ENCODE results near the gene ACSS2. TPM values are rescaled to one million over a fixed set of nuclear protein-coding genes. Genes with fewer than 3 reads are reported as not detected.

Gene ACSS2
- total and polyA plus RNA-seq, 2 experiments from 2014 or later: 26.1 to 49.3 TPM

DNA sequence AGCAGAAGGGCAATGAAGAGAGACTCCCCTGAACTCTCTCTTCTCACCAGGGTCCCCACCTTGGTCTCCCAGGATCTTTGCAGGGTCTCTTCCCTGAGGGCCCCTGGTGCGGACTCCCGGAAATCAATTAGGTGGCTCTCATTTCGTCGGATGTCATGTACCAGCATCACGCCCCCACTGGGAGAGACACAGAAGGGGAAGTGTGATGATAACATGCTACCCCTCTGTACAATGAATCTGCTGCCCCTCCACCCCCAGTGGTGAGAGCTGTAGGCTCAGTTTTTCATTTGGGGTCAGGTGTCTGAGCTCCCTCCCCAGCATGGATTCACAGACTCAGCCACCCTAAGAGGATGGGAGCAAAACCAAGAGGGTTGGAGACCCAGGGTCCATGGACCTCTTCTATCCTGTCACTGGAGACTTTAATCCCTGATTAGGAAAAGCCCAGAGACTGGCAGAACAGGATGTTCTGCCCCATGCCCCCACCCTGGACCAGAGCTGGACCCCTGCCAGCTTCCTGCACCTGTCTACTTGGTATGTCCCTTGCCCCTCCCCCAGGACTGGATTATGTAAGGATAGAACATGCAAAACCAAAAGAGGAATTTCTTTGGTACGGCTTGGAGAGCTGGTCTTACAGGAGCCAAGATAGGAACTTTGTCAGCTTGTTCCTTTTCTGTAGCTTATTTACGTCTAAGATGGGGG is 14.9 kb upstream of the ACSS2 start:
- no peak for DNase-seq (ENCODE audit: low spot score)
- Histone ChIP-seq H3K36me3 (ENCODE audit: insufficient read depth) (no peaks in the 10 kb centered on the region; the same call in 1 of the 2 replicates), H3F3A (replicated peaks; ENCODE audit: low read depth) (0 out of 2 replicates have a peak, but pooled peaks cover 4% of the 10 kb centered on the region), H3K9me2 (ENCODE audit: insufficient read depth) (no peaks in the 10 kb centered on the region), H2AFZ (no peak overlapping the region), H3K27me3 (ENCODE audit: insufficient read depth) (no peaks in the 10 kb centered on the region), H3K4me1 (ENCODE audit: insufficient read depth) (peaks cover 8% of the 10 kb centered on the region), H3K79me2 (replicated peaks; ENCODE audit: insufficient read depth) (no peaks in the 10 kb centered on the region), H4K20me1 (replicated peaks; ENCODE audit: insufficient read depth) (no peaks in the 10 kb centered on the region), H3K27ac (ENCODE audit: low read depth) (no peak overlapping the region), H3K4me3 (no peak overlapping the region), H3K4me2 (no peak overlapping the region)
- Mint-ChIP-seq H3K4me3 (no peak overlapping the region), H3K27me3 (ENCODE audit: insufficient read depth, low read depth, poor library complexity) (peaks cover 8% of the 10 kb centered on the region), H3K4me1 (peaks cover 16% of the 10 kb centered on the region), H3K9me3 (no peaks in the 10 kb centered on the region), H3K36me3 (ENCODE audit: low read depth) (peaks cover 10% of the 10 kb centered on the region), H3K27ac (no peak overlapping the region)
- ATAC-seq: no peak
- TF ChIP-seq, protein P1, sequence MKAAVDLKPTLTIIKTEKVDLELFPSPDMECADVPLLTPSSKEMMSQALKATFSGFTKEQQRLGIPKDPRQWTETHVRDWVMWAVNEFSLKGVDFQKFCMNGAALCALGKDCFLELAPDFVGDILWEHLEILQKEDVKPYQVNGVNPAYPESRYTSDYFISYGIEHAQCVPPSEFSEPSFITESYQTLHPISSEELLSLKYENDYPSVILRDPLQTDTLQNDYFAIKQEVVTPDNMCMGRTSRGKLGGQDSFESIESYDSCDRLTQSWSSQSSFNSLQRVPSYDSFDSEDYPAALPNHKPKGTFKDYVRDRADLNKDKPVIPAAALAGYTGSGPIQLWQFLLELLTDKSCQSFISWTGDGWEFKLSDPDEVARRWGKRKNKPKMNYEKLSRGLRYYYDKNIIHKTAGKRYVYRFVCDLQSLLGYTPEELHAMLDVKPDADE (IDR thresholded peaks at IDR 0.05): no peak
- TF ChIP-seq, protein P2, sequence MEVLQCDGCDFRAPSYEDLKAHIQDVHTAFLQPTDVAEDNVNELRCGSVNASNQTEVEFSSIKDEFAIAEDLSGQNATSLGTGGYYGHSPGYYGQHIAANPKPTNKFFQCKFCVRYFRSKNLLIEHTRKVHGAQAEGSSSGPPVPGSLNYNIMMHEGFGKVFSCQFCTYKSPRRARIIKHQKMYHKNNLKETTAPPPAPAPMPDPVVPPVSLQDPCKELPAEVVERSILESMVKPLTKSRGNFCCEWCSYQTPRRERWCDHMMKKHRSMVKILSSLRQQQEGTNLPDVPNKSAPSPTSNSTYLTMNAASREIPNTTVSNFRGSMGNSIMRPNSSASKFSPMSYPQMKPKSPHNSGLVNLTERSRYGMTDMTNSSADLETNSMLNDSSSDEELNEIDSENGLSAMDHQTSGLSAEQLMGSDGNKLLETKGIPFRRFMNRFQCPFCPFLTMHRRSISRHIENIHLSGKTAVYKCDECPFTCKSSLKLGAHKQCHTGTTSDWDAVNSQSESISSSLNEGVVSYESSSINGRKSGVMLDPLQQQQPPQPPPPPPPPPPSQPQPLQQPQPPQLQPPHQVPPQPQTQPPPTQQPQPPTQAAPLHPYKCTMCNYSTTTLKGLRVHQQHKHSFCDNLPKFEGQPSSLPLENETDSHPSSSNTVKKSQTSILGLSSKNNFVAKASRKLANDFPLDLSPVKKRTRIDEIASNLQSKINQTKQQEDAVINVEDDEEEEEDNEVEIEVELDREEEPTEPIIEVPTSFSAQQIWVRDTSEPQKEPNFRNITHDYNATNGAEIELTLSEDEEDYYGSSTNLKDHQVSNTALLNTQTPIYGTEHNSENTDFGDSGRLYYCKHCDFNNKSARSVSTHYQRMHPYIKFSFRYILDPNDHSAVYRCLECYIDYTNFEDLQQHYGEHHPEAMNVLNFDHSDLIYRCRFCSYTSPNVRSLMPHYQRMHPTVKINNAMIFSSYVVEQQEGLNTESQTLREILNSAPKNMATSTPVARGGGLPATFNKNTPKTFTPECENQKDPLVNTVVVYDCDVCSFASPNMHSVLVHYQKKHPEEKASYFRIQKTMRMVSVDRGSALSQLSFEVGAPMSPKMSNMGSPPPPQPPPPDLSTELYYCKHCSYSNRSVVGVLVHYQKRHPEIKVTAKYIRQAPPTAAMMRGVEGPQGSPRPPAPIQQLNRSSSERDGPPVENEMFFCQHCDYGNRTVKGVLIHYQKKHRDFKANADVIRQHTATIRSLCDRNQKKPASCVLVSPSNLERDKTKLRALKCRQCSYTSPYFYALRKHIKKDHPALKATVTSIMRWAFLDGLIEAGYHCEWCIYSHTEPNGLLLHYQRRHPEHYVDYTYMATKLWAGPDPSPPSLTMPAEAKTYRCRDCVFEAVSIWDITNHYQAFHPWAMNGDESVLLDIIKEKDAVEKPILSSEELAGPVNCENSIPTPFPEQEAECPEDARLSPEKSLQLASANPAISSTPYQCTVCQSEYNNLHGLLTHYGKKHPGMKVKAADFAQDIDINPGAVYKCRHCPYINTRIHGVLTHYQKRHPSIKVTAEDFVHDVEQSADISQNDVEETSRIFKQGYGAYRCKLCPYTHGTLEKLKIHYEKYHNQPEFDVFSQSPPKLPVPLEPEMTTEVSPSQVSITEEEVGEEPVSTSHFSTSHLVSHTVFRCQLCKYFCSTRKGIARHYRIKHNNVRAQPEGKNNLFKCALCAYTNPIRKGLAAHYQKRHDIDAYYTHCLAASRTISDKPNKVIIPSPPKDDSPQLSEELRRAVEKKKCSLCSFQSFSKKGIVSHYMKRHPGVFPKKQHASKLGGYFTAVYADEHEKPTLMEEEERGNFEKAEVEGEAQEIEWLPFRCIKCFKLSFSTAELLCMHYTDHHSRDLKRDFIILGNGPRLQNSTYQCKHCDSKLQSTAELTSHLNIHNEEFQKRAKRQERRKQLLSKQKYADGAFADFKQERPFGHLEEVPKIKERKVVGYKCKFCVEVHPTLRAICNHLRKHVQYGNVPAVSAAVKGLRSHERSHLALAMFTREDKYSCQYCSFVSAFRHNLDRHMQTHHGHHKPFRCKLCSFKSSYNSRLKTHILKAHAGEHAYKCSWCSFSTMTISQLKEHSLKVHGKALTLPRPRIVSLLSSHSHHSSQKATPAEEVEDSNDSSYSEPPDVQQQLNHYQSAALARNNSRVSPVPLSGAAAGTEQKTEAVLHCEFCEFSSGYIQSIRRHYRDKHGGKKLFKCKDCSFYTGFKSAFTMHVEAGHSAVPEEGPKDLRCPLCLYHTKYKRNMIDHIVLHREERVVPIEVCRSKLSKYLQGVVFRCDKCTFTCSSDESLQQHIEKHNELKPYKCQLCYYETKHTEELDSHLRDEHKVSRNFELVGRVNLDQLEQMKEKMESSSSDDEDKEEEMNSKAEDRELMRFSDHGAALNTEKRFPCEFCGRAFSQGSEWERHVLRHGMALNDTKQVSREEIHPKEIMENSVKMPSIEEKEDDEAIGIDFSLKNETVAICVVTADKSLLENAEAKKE (CRISPR knock-in tag; IDR thresholded peaks at IDR 0.05): no peak
- no peak for TF ChIP-seq NANOG (IDR thresholded peaks at IDR 0.05; ENCODE audit: borderline replicate concordance)
- no peak for TF ChIP-seq CREB1 (CRISPR knock-in tag; IDR thresholded peaks at IDR 0.05; ENCODE audit: low read depth)
- TF ChIP-seq EZH2 (IDR thresholded peaks at IDR 0.05; ENCODE audit: low read depth, unreplicated experiment): no peak
- TF ChIP-seq, protein P3, sequence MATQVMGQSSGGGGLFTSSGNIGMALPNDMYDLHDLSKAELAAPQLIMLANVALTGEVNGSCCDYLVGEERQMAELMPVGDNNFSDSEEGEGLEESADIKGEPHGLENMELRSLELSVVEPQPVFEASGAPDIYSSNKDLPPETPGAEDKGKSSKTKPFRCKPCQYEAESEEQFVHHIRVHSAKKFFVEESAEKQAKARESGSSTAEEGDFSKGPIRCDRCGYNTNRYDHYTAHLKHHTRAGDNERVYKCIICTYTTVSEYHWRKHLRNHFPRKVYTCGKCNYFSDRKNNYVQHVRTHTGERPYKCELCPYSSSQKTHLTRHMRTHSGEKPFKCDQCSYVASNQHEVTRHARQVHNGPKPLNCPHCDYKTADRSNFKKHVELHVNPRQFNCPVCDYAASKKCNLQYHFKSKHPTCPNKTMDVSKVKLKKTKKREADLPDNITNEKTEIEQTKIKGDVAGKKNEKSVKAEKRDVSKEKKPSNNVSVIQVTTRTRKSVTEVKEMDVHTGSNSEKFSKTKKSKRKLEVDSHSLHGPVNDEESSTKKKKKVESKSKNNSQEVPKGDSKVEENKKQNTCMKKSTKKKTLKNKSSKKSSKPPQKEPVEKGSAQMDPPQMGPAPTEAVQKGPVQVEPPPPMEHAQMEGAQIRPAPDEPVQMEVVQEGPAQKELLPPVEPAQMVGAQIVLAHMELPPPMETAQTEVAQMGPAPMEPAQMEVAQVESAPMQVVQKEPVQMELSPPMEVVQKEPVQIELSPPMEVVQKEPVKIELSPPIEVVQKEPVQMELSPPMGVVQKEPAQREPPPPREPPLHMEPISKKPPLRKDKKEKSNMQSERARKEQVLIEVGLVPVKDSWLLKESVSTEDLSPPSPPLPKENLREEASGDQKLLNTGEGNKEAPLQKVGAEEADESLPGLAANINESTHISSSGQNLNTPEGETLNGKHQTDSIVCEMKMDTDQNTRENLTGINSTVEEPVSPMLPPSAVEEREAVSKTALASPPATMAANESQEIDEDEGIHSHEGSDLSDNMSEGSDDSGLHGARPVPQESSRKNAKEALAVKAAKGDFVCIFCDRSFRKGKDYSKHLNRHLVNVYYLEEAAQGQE (IDR thresholded peaks at IDR 0.05; ENCODE audit: unreplicated experiment): no peak
- TF ChIP-seq STAT1 (IDR thresholded peaks at IDR 0.05; ENCODE audit: unreplicated experiment): no peak

Measured in GM23338 (cell line).